H9 (cell line): Measurements from ENCODE around the gene BUB3. TPM values are rescaled to one million over a fixed set of nuclear protein-coding genes. Genes with fewer than 3 reads are reported as not detected.
A peak's percentile ranks its signal among the peaks of the same experiment; 100 is the strongest.

Experiments
- DNase-seq: peaks from one replicate; pipeline ENCODE4 v3.0.0-alpha.2; 2017
- H2AFZ ChIP-seq: one replicate; pipeline ENCODE4 v1.6.1; 2013; ENCODE audit warnings: mild to moderate bottlenecking, low read length, control low read depth, moderate library complexity
- H2AK5ac ChIP-seq: 2 replicates; pipeline ENCODE4 v1.6.1; 2013; ENCODE audit warnings: low read length, control low read depth, mixed read lengths; ENCODE audit not compliant: insufficient read length
- H2BK120ac ChIP-seq: one replicate; pipeline ENCODE4 v1.6.1; 2013; ENCODE audit warnings: low read depth, mild to moderate bottlenecking, low read length, control low read depth, inconsistent platforms; ENCODE audit not compliant: poor library complexity, severe bottlenecking
- H2BK12ac ChIP-seq: 2 replicates; pipeline ENCODE4 v1.6.1; 2013; ENCODE audit warnings: low read length, control low read depth, mixed read lengths, low read depth; ENCODE audit not compliant: insufficient read length
- H2BK15ac ChIP-seq: 2 replicates; pipeline ENCODE4 v1.6.1; 2013; ENCODE audit warnings: low read depth, low read length, control low read depth
- H2BK20ac ChIP-seq: one replicate; pipeline ENCODE4 v1.6.1; 2013; ENCODE audit warnings: low read depth, mild to moderate bottlenecking, low read length, control low read depth, inconsistent platforms; ENCODE audit not compliant: poor library complexity, severe bottlenecking
- H2BK5ac ChIP-seq: 2 replicates; pipeline ENCODE4 v1.6.1; 2013; ENCODE audit warnings: low read length, control low read depth, mixed read lengths; ENCODE audit not compliant: insufficient read length
- H3K14ac ChIP-seq: 2 replicates; pipeline ENCODE4 v1.6.1; 2013; ENCODE audit warnings: low read length, control low read depth; ENCODE audit not compliant: insufficient read depth
- H3K18ac ChIP-seq: 2 replicates; pipeline ENCODE4 v1.6.1; 2013; ENCODE audit warnings: low read depth, mild to moderate bottlenecking, mixed read lengths, low read length, control low read depth; ENCODE audit not compliant: insufficient read length
- H3K23ac ChIP-seq: 2 replicates; pipeline ENCODE4 v1.6.1; 2013; ENCODE audit warnings: low read length, control low read depth, mixed read lengths, low read depth; ENCODE audit not compliant: insufficient read length
- H3K23me2 ChIP-seq: 2 replicates; pipeline ENCODE4 v1.6.1; 2013; ENCODE audit warnings: low read depth, mild to moderate bottlenecking, mixed read lengths, low read length, control low read depth; ENCODE audit not compliant: insufficient read length, poor library complexity, severe bottlenecking
- H3K27ac ChIP-seq: 2 replicates; pipeline ENCODE4 v1.5.1; 2013; ENCODE audit warnings: low read length, control low read depth, mixed read lengths, low read depth; ENCODE audit not compliant: insufficient read length
- H3K27me3 ChIP-seq: 2 replicates; pipeline ENCODE4 v1.6.1; 2013; ENCODE audit warnings: low read length, control low read depth, inconsistent platforms; ENCODE audit not compliant: insufficient read depth
- H3K4ac ChIP-seq: 2 replicates; pipeline ENCODE4 v1.6.1; 2013; ENCODE audit warnings: low read depth, mild to moderate bottlenecking, control low read depth, inconsistent platforms, low read length, moderate library complexity
- H3K4me1 ChIP-seq: 2 replicates; pipeline ENCODE4 v1.6.1; 2013; ENCODE audit warnings: low read length, control low read depth, inconsistent platforms; ENCODE audit not compliant: insufficient read depth
- H3K4me2 ChIP-seq: 2 replicates; pipeline ENCODE4 v1.6.1; 2013; ENCODE audit warnings: low read length, control low read depth, mixed read lengths; ENCODE audit not compliant: insufficient read length, insufficient read depth
- H3K56ac ChIP-seq: 2 replicates; pipeline ENCODE4 v1.6.1; 2013; ENCODE audit warnings: low read depth, mild to moderate bottlenecking, mixed read lengths, low read length, control low read depth; ENCODE audit not compliant: insufficient read length
- H3K79me1 ChIP-seq: 2 replicates; pipeline ENCODE4 v1.6.1; 2013; ENCODE audit warnings: low read depth, mild to moderate bottlenecking, moderate library complexity, low read length, control low read depth, inconsistent platforms; ENCODE audit not compliant: insufficient read depth, poor library complexity, severe bottlenecking
- H3K79me2 ChIP-seq: 2 replicates; pipeline ENCODE4 v1.6.1; 2013; ENCODE audit warnings: low read length, control low read depth, inconsistent platforms; ENCODE audit not compliant: insufficient read depth
- H3K9ac ChIP-seq: 2 replicates; pipeline ENCODE4 v1.6.1; 2013; ENCODE audit warnings: low read length, control low read depth, mixed read lengths; ENCODE audit not compliant: insufficient read length; ENCODE audit errors: extremely low read depth
- H3K9me3 ChIP-seq: one replicate; pipeline ENCODE4 v1.6.1; 2013; ENCODE audit warnings: low read depth, low read length, inconsistent platforms; ENCODE audit not compliant: control insufficient read depth
- H3T11ph ChIP-seq: one replicate; pipeline ENCODE4 v1.6.1; 2013; ENCODE audit warnings: mild to moderate bottlenecking, low read length, control low read depth, inconsistent platforms
- H4K20me1 ChIP-seq: one replicate; pipeline ENCODE4 v1.6.1; 2013; ENCODE audit not compliant: control insufficient read depth, insufficient read length, insufficient read depth
- H4K5ac ChIP-seq: 2 replicates; pipeline ENCODE4 v1.6.1; 2013; ENCODE audit warnings: low read depth, mild to moderate bottlenecking, mixed read lengths, low read length, control low read depth; ENCODE audit not compliant: insufficient read length
- H4K8ac ChIP-seq: replicated peaks from 2 replicates; pipeline ENCODE4 v1.6.1; 2013; ENCODE audit warnings: low read length, control low read depth, mixed read lengths, low read depth; ENCODE audit not compliant: insufficient read length
- H4K91ac ChIP-seq: 2 replicates; pipeline ENCODE4 v1.6.1; 2013; ENCODE audit warnings: low read depth, mild to moderate bottlenecking, moderate library complexity, mixed read lengths, low read length, control low read depth; ENCODE audit not compliant: insufficient read length
- H3K27ac Mint-ChIP-seq, 3 experiments: 2 replicates in 2 of 3; 3 replicates in 1 of 3; pipeline ENCODE4 v1.8.0; 2020 to 2021; ENCODE audit warnings: mixed read lengths in 3 of 3, mild to moderate bottlenecking in 1 of 3, moderate library complexity in 1 of 3
- H3K27me3 Mint-ChIP-seq: 2 replicates; pipeline ENCODE4 v1.8.0; 2021; ENCODE audit warnings: low read depth, mild to moderate bottlenecking, moderate library complexity, mixed read lengths
- H3K36me3 Mint-ChIP-seq, 3 experiments: 2 replicates in 2 of 3; 3 replicates in 1 of 3; pipeline ENCODE4 v1.8.0; 2020 to 2021; ENCODE audit warnings: low read depth in 3 of 3, mixed read lengths in 3 of 3; ENCODE audit not compliant: insufficient read depth in 1 of 3
- H3K4me1 Mint-ChIP-seq, 2 experiments: 2 replicates each; pipeline ENCODE4 v1.8.0; 2020; ENCODE audit warnings: mixed read lengths in 2 of 2
- H3K4me3 Mint-ChIP-seq, 2 experiments: 2 replicates in 1 of 2; 3 replicates in 1 of 2; pipeline ENCODE4 v1.8.0; 2020 to 2021; ENCODE audit warnings: mild to moderate bottlenecking in 2 of 2, mixed read lengths in 2 of 2, moderate library complexity in 1 of 2
- H3K9me3 Mint-ChIP-seq, 2 experiments: 2 replicates in 1 of 2; 3 replicates in 1 of 2; pipeline ENCODE4 v1.8.0; 2020; ENCODE audit warnings: mild to moderate bottlenecking in 2 of 2, mixed read lengths in 2 of 2, moderate library complexity in 1 of 2
- WGBS: extraction: QIAGEN DNeasy Blood & Tissue Kit; methylation state at CpG from one replicate; pipeline ENCODE4 v1.1.7; 2013; ENCODE audit warnings: missing lambda C conversion rate, low lambda C conversion rate, mixed read lengths; ENCODE audit not compliant: insufficient read length; ENCODE audit errors: extremely low coverage; 5-methylcytosine and 5-hydroxymethylcytosine counted together
- total RNA-seq: library from RNA; stranded (reverse); gene quantifications from 2 replicates; pipeline ENCODE4 v1.2.1, GENCODE V29; 2021
- TF ChIP-seq, protein P1 (sequence below): fragments of 200-600 bp; sonication (generic); conservative IDR thresholded peaks from 3 replicates; pipeline ENCODE4 v1.8.0; 2021; ENCODE audit warnings: antibody characterized with exemption, mild to moderate bottlenecking

BUB3 gene
- total RNA-seq, 1 experiment from 2014 or later: 200 TPM

DNA sequence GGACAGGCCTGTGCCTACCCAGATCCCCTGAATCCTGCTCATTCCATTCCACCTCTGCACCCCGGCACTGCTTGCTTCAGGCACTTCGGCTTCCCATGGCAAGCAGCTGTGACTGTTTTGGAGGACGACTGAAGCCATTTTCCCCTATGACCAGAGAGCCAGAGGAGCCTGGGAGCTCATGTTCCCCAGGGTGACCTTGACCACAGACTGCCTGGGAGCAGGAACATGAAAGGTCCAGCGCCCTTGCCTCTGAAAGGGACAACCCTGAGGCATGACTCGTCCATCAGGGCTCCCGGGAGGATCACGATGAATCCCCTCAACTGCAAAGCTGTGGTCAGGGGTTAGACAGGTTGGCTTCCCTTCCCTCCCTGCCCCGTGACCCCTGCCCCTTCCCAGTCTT lies 35.1 kb upstream of the BUB3 start:
- Histone ChIP-seq H2AK5ac (no peak overlapping the region), H4K20me1 (no peaks in the 10 kb centered on the region), H3K27me3 (no peaks in the 10 kb centered on the region; the same call in 1 of the 2 replicates), H4K8ac (no peak overlapping the region), H3K18ac (no peak overlapping the region), H4K5ac (no peak overlapping the region), H3T11ph (no peak overlapping the region), H2BK15ac (no peak overlapping the region), H3K9me3 (no peaks in the 10 kb centered on the region), H3K14ac (no peak overlapping the region), H3K23ac (no peak overlapping the region), H2BK12ac (no peak overlapping the region), H2AFZ (no peak overlapping the region), H3K4ac (no peak overlapping the region), H3K4me1 (no peaks in the 10 kb centered on the region; the same call in 1 of the 2 replicates), H3K23me2 (no peaks in the 10 kb centered on the region), H3K56ac (no peak overlapping the region), H4K91ac (no peak overlapping the region), H3K79me1 (no peaks in the 10 kb centered on the region), H3K9ac (no peak overlapping the region), H2BK20ac (no peak overlapping the region), H2BK120ac (no peak overlapping the region), H3K27ac (no peak overlapping the region), H3K79me2 (no peaks in the 10 kb centered on the region), H2BK5ac (no peak overlapping the region), H3K4me2 (no peak overlapping the region)
- DNase-seq: no peak
- H3K9me3 Mint-ChIP-seq: no peaks in the 10 kb centered on the region
- H3K27ac Mint-ChIP-seq: peak overlapping the region in 1 of 3 experiments; percentile 44; a peak in 1 of 7 replicates
- TF ChIP-seq, protein P1, sequence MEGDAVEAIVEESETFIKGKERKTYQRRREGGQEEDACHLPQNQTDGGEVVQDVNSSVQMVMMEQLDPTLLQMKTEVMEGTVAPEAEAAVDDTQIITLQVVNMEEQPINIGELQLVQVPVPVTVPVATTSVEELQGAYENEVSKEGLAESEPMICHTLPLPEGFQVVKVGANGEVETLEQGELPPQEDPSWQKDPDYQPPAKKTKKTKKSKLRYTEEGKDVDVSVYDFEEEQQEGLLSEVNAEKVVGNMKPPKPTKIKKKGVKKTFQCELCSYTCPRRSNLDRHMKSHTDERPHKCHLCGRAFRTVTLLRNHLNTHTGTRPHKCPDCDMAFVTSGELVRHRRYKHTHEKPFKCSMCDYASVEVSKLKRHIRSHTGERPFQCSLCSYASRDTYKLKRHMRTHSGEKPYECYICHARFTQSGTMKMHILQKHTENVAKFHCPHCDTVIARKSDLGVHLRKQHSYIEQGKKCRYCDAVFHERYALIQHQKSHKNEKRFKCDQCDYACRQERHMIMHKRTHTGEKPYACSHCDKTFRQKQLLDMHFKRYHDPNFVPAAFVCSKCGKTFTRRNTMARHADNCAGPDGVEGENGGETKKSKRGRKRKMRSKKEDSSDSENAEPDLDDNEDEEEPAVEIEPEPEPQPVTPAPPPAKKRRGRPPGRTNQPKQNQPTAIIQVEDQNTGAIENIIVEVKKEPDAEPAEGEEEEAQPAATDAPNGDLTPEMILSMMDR: no peak
- WGBS: no CpG with 5 or more reads among the region's 8 CpGs
- peaks cover 20 to 21% of the 10 kb centered on the region in 2 experiments for H3K4me1 Mint-ChIP-seq
- no peaks in the 10 kb centered on the region for H3K36me3 Mint-ChIP-seq
- peaks cover 51% of the 10 kb centered on the region for H3K27me3 Mint-ChIP-seq
- H3K4me3 Mint-ChIP-seq: no peak overlapping the region
